WERI-Rb-1 (cell line): ENCODE measurements around the gene IFITM2.
"Not testable (repeated sequence)": the region's sequence is repeated elsewhere in the genome, so short reads cannot be mapped to it uniquely, and the experiment has no call there.

Experiments
- DNase-seq: peaks from one replicate; pipeline ENCODE4 v3.0.0-alpha.2; 2020
- H3K27ac ChIP-seq: fragments of 250-450 bp; sonication (Bioruptor Pico); 2 replicates; pipeline ENCODE4 v1.5.1; 2020; ENCODE audit warnings: mild to moderate bottlenecking, moderate library complexity
- H3K27me3 ChIP-seq: fragments of 250-450 bp; sonication (Bioruptor Pico); 2 replicates; pipeline ENCODE4 v1.5.1; 2021; ENCODE audit warnings: mild to moderate bottlenecking, low read depth, moderate library complexity; ENCODE audit not compliant: insufficient read depth, severe bottlenecking
- H3K36me3 ChIP-seq: fragments of 250-450 bp; sonication (Bioruptor Pico); 2 replicates; pipeline ENCODE4 v1.5.1; 2020; ENCODE audit warnings: mild to moderate bottlenecking, moderate library complexity
- H3K4me3 ChIP-seq: 2 replicates; pipeline ENCODE4 v1.5.1; 2011; ENCODE audit warnings: low read depth, mild to moderate bottlenecking, control low read depth, low read length
- H3K9me3 ChIP-seq: fragments of 250-450 bp; sonication (Bioruptor Pico); 2 replicates; pipeline ENCODE4 v1.5.1; 2021; ENCODE audit warnings: mild to moderate bottlenecking, moderate library complexity; ENCODE audit not compliant: severe bottlenecking
- CTCF ChIP-seq: IDR thresholded peaks from 2 replicates; pipeline ENCODE4 v1.5.1; 2011; ENCODE audit warnings: low read depth, mild to moderate bottlenecking, control low read depth, inconsistent platforms, low read length

The IFITM2 gene

GRCh38 chr11:307766-308708 lies at the start of gene IFITM2:
Gene IFITM2 (plus strand): TSS chr11:307816. CDS start chr11:308193, 377 bp downstream.
- not testable (repeated sequence) for H3K36me3 ChIP-seq, H3K27me3 ChIP-seq, H3K4me3 ChIP-seq, H3K9me3 ChIP-seq, DNase-seq, H3K27ac ChIP-seq

GRCh38 chr11:259413-259812 lies 48.2 kb upstream of the IFITM2 start:
- H3K4me3 ChIP-seq: no peak overlapping the region
- H3K36me3 ChIP-seq: no peaks in the 10 kb centered on the region
- no peaks in the 10 kb centered on the region for H3K27me3 ChIP-seq
- no peaks in the 10 kb centered on the region for H3K9me3 ChIP-seq
- H3K27ac ChIP-seq: no peak overlapping the region
- no peak for TF ChIP-seq CTCF
- no peak for DNase-seq

GRCh38 chr11:261624-262023 lies 46.0 kb upstream of the IFITM2 start:
- Histone ChIP-seq H3K36me3 (no peaks in the 10 kb centered on the region), H3K9me3 (peaks cover 4% of the 10 kb centered on the region), H3K27me3 (no peaks in the 10 kb centered on the region), H3K4me3 (no peak overlapping the region), H3K27ac (no peak overlapping the region)
- no peak for DNase-seq
- no peak for TF ChIP-seq CTCF

GRCh38 chr11:266676-267439 lies 40.8 kb upstream of the IFITM2 start:
- TF ChIP-seq CTCF: no peak
- Histone ChIP-seq H3K4me3 (no peak overlapping the region), H3K36me3 (no peaks in the 10 kb centered on the region), H3K9me3 (peaks cover 4% of the 10 kb centered on the region), H3K27ac (no peak overlapping the region), H3K27me3 (no peaks in the 10 kb centered on the region)
- DNase-seq: no peak

- TF ChIP-seq CTCF: no peak
- H3K27me3 ChIP-seq: no peaks in the 10 kb centered on the region
- H3K9me3 ChIP-seq: peaks cover 4% of the 10 kb centered on the region
- H3K27ac ChIP-seq: no peak overlapping the region
- no peaks in the 10 kb centered on the region for H3K36me3 ChIP-seq
- H3K4me3 ChIP-seq: no peak overlapping the region
- DNase-seq: no peak
Measured at GRCh38 chr11:267491-267994, 40.1 kb upstream of the IFITM2 start.

GRCh38 chr11:268716-269145 lies 38.9 kb upstream of the IFITM2 start:
- H3K4me3 ChIP-seq, DNase-seq, H3K27ac ChIP-seq, H3K27me3 ChIP-seq, H3K9me3 ChIP-seq, H3K36me3 ChIP-seq: not testable (repeated sequence)
